Natural killer cell treated with Interleukin-12 subunit alpha and Interleukin-12 subunit beta and Interleukin-15 and Interleukin-18, amount 100 ng/mL, for 72 hours (primary cell): ENCODE results near the gene UBE2U. TPM values are rescaled to one million over a fixed set of nuclear protein-coding genes. Genes with fewer than 3 reads are reported as not detected.

Experiments used
- ATAC-seq, 2 donors: fragments of 150-1000 bp; cut with Tn5 transposase in 1 of 2; sonication (Bioruptor Pico), chemical (Tn5 transposase) in 1 of 2; 2 replicates each; pipeline ENCODE4 v1.10.0; 2021
- DNase-seq: peaks from one replicate; pipeline ENCODE4 v3.0.0; 2022; ENCODE audit warnings: low spot score
- H3K27ac Mint-ChIP-seq, 2 donors: 1 replicate in 1 of 2; 2 replicates in 1 of 2; pipeline ENCODE4 v1.8.0; 2022; ENCODE audit warnings: mixed read lengths in 2 of 2, mild to moderate bottlenecking in 1 of 2, moderate library complexity in 1 of 2
- H3K27me3 Mint-ChIP-seq, 2 donors: 1 replicate in 1 of 2; 2 replicates in 1 of 2; pipeline ENCODE4 v1.8.0; 2022; ENCODE audit warnings: mixed read lengths in 2 of 2
- H3K36me3 Mint-ChIP-seq: one replicate; pipeline ENCODE4 v1.8.0; 2022; ENCODE audit warnings: mixed read lengths
- H3K4me1 Mint-ChIP-seq, 2 donors: 1 replicate in 1 of 2; 2 replicates in 1 of 2; pipeline ENCODE4 v1.8.0; 2022; ENCODE audit warnings: low read depth in 2 of 2, mixed read lengths in 2 of 2, mild to moderate bottlenecking in 1 of 2
- H3K4me3 Mint-ChIP-seq: one replicate; pipeline ENCODE4 v1.8.0; 2022; ENCODE audit warnings: mixed read lengths
- H3K9me3 Mint-ChIP-seq: 2 replicates; pipeline ENCODE4 v1.8.0; 2022; ENCODE audit warnings: mixed read lengths
- total RNA-seq, 2 donors: library from RNA; stranded (reverse); gene quantifications; one replicate each; pipeline ENCODE4 v1.2.3, GENCODE V29; 2022

Gene UBE2U
- total RNA-seq, 2 donors from 2014 or later = not detected

DNA sequence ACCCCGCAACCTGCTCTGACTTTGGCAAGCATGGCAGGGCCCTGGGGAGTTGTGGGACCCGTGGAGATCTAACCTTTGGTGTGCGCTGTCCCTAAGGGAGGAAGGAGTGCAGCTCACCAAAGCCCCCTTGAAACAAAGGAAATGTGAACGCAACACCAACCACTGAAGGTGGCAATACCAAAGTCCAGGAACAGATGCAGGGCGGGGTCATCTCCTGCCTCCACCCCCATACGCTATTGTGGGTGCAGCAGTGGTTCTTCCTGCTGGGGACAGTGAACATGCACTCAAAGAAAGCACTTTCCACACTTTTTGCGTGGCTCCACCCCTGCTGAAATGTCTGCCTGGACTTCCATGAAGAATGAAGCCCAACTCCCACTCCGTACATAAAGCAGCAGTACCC is 93.0 kb downstream of the UBE2U start:
- Mint-ChIP-seq H3K27me3 (peaks cover 19 to 41% of the 10 kb centered on the region in 2 donors), H3K4me1 (no peaks in the 10 kb centered on the region), H3K36me3 (no peaks in the 10 kb centered on the region), H3K27ac (no peak overlapping the region), H3K4me3 (no peak overlapping the region), H3K9me3 (no peaks in the 10 kb centered on the region)
- no peak for DNase-seq
- ATAC-seq = no peak

GRCh38 chr1:64302194-64302593 is 98.8 kb downstream of the UBE2U start:
- no peaks in the 10 kb centered on the region for H3K4me1 Mint-ChIP-seq
- H3K36me3 Mint-ChIP-seq = no peaks in the 10 kb centered on the region
- no peak overlapping the region for H3K4me3 Mint-ChIP-seq
- no peak for DNase-seq
- H3K27me3 Mint-ChIP-seq = peaks cover 13 to 26% of the 10 kb centered on the region in 2 donors
- no peak for ATAC-seq
- H3K27ac Mint-ChIP-seq = no peak overlapping the region
- H3K9me3 Mint-ChIP-seq = no peaks in the 10 kb centered on the region

- Mint-ChIP-seq H3K4me3 (no peak overlapping the region), H3K4me1 (no peaks in the 10 kb centered on the region), H3K27me3 (peaks cover 13 to 18% of the 10 kb centered on the region in 2 donors), H3K27ac (no peak overlapping the region), H3K36me3 (no peaks in the 10 kb centered on the region), H3K9me3 (no peaks in the 10 kb centered on the region)
- DNase-seq (no peak), ATAC-seq (no peak)
These were observed 99.5 kb downstream of the UBE2U start for GRCh38 chr1:64302971-64303370.

GRCh38 chr1:64304823-64305222 is 101.4 kb downstream of the UBE2U start:
- H3K9me3 Mint-ChIP-seq = no peaks in the 10 kb centered on the region
- no peaks in the 10 kb centered on the region for H3K4me1 Mint-ChIP-seq
- no peak overlapping the region for H3K4me3 Mint-ChIP-seq
- H3K36me3 Mint-ChIP-seq = no peaks in the 10 kb centered on the region
- H3K27ac Mint-ChIP-seq = no peak overlapping the region
- DNase-seq = no peak
- ATAC-seq = no peak
- H3K27me3 Mint-ChIP-seq = peaks cover 15 to 17% of the 10 kb centered on the region in 2 donors

DNA sequence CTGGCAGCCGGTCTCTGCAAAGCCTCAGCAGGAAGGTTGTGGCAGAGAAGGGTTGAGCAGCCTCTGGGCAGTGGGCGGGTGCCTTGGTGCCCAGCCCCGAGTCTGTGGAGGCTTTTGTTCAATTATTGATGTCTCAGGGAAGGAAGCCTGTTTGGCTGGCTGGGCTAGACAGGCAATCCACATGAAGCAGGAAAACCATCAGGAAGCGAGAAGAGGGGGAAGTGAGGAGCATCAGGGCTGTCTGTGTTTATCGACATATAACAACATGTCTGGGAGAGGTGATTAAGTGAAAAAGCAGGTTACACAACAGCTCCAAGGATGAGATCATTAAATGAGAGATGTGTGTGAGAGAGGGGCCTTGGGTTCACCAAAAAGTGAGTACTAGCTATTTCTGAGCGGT is 105.4 kb downstream of the UBE2U start:
- Mint-ChIP-seq H3K9me3 (no peaks in the 10 kb centered on the region), H3K27me3 (peaks cover 9 to 16% of the 10 kb centered on the region in 2 donors), H3K4me1 (no peaks in the 10 kb centered on the region), H3K27ac (no peak overlapping the region), H3K36me3 (no peaks in the 10 kb centered on the region), H3K4me3 (no peak overlapping the region)
- no peak for DNase-seq
- no peak for ATAC-seq

DNA sequence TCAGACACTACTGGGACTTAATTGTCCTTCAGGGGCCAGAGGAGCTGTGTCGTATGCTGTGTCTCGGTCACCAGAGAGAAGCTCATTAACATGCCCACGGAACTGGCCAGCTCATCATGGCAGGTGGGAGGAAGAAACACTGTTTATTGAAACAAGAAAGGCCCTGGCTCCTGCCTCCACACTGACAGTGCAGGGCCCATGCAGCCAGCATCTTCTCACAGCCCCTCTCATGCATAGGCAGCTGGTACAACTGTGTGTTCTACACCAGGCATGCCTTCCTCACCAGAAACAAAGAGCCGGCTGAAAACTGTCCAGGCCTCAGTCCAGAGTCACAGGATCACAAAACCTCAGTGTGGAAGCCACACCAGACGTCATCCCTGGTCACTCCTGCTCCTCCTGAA is 106.0 kb downstream of the UBE2U start:
- Mint-ChIP-seq H3K4me3 (no peak overlapping the region), H3K27ac (no peak overlapping the region), H3K27me3 (peaks cover 9 to 16% of the 10 kb centered on the region in 2 donors), H3K4me1 (no peaks in the 10 kb centered on the region), H3K36me3 (no peaks in the 10 kb centered on the region), H3K9me3 (no peaks in the 10 kb centered on the region)
- ATAC-seq (no peak), DNase-seq (no peak)

GRCh38 chr1:64310760-64311159 is 107.3 kb downstream of the UBE2U start:
- H3K27ac Mint-ChIP-seq = no peak overlapping the region
- H3K36me3 Mint-ChIP-seq = no peaks in the 10 kb centered on the region
- H3K9me3 Mint-ChIP-seq = no peaks in the 10 kb centered on the region
- H3K27me3 Mint-ChIP-seq = peaks cover 7 to 16% of the 10 kb centered on the region in 2 donors
- no peak overlapping the region for H3K4me3 Mint-ChIP-seq
- H3K4me1 Mint-ChIP-seq = no peaks in the 10 kb centered on the region
- DNase-seq (no peak), ATAC-seq (no peak)

DNA sequence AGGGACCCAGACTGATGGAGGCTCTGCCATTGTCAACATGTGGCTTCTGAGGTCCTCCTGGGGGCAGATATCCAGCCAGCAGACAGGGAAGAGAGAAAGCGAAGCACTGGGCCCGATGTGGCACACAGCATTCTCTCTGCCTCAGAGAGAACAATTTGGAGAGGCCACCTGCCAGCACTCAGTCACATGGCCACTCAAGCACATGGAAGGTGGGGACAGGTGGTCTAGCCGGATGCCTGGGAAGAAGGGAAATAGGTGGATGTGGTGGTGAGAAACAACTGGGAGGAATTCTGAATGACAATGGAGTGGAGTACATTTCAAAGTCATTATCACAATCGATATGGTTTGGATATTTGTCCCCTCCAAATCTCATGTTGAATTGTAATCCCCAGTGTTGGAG is 109.0 kb downstream of the UBE2U start:
- H3K27ac Mint-ChIP-seq = no peak overlapping the region
- H3K4me3 Mint-ChIP-seq = no peak overlapping the region
- no peak for ATAC-seq
- peaks cover 12 to 22% of the 10 kb centered on the region in 2 donors for H3K27me3 Mint-ChIP-seq
- H3K9me3 Mint-ChIP-seq = no peaks in the 10 kb centered on the region
- DNase-seq = no peak
- no peaks in the 10 kb centered on the region for H3K4me1 Mint-ChIP-seq
- no peaks in the 10 kb centered on the region for H3K36me3 Mint-ChIP-seq

GRCh38 chr1:64315402-64315801 is 112.0 kb downstream of the UBE2U start:
- no peak for DNase-seq
- Mint-ChIP-seq H3K27me3 (peaks cover 8 to 16% of the 10 kb centered on the region in 2 donors), H3K4me1 (no peaks in the 10 kb centered on the region), H3K27ac (no peak overlapping the region), H3K9me3 (no peaks in the 10 kb centered on the region), H3K36me3 (no peaks in the 10 kb centered on the region), H3K4me3 (no peak overlapping the region)
- ATAC-seq = no peak
